ENCODE data around the gene CLPX.

CLPX gene

GRCh38 chr15:65115086-65115485, 70.1 kb downstream of the CLPX start, which contains the start of gene UBAP1L:
Gene UBAP1L (minus strand): TSS chr15:65115200. CDS start chr15:65106215, 8,985 bp downstream.
- H3K36me3 ChIP-seq (ENCODE audit: insufficient read depth, low read length), result peaks cover 65% of the 10 kb centered on the region
- H3K27me3 ChIP-seq (ENCODE audit: insufficient read depth, low read length, poor library complexity), result no peaks in the 10 kb centered on the region
- H3K9me3 ChIP-seq (ENCODE audit: insufficient read depth, low read length, severe bottlenecking), result no peaks in the 10 kb centered on the region
- H3K9ac ChIP-seq (ENCODE audit: low read depth, low read length), result no peak within 1 kb of the TSS
- no peak within 1 kb of the TSS for H3K4me3 ChIP-seq (ENCODE audit: low read depth in 1 of 2, low read length in 2 of 2)
- TF ChIP-seq CTCF (IDR thresholded peaks at IDR 0.05; ENCODE audit: borderline replicate concordance, extremely low read depth, low read length, poor library complexity, severe bottlenecking) (no peak), EZH2 (IDR thresholded peaks at IDR 0.05; ENCODE audit: borderline replicate concordance, low read depth, low read length, severe bottlenecking) (no peak)
- no peak within 1 kb of the TSS for H3K27ac ChIP-seq (ENCODE audit: low read length)
- H3K4me1 ChIP-seq (ENCODE audit: insufficient read depth, low read length), result no peaks in the 10 kb centered on the region
- no peak within 1 kb of the TSS for H3K4me2 ChIP-seq (ENCODE audit: insufficient read depth, low read length)
- no peaks in the 10 kb centered on the region; the same call in 1 of the 2 replicates for H4K20me1 ChIP-seq (ENCODE audit: insufficient read depth, low read length)
- ATAC-seq (ENCODE audit: insufficient read depth, low read depth) (no peak), DNase-seq (no peak)
- no peak within 1 kb of the TSS for H2AFZ ChIP-seq (ENCODE audit: low read depth, low read length)
- H3K79me2 ChIP-seq (ENCODE audit: insufficient read depth, low read length), result no peaks in the 10 kb centered on the region

- peaks cover 37% of the 10 kb centered on the region for H3K36me3 ChIP-seq (ENCODE audit: insufficient read depth, low read length)
- no peak overlapping the region for H3K27ac ChIP-seq (ENCODE audit: low read length)
- DNase-seq (no peak), ATAC-seq (ENCODE audit: insufficient read depth, low read depth) (no peak)
- H2AFZ ChIP-seq (ENCODE audit: low read depth, low read length), result no peak overlapping the region
- no peaks in the 10 kb centered on the region for H3K79me2 ChIP-seq (ENCODE audit: insufficient read depth, low read length)
- H3K4me2 ChIP-seq (ENCODE audit: insufficient read depth, low read length), result no peak overlapping the region
- TF ChIP-seq EZH2 (IDR thresholded peaks at IDR 0.05; ENCODE audit: borderline replicate concordance, low read depth, low read length, severe bottlenecking), result no peak
- TF ChIP-seq CTCF (IDR thresholded peaks at IDR 0.05; ENCODE audit: borderline replicate concordance, extremely low read depth, low read length, poor library complexity, severe bottlenecking), result no peak
- no peak overlapping the region for H3K4me3 ChIP-seq (ENCODE audit: low read depth in 1 of 2, low read length in 2 of 2)
- H3K9me3 ChIP-seq (ENCODE audit: insufficient read depth, low read length, severe bottlenecking), result no peaks in the 10 kb centered on the region
- H3K4me1 ChIP-seq (ENCODE audit: insufficient read depth, low read length), result no peaks in the 10 kb centered on the region
- H4K20me1 ChIP-seq (ENCODE audit: insufficient read depth, low read length), result no peaks in the 10 kb centered on the region
- H3K27me3 ChIP-seq (ENCODE audit: insufficient read depth, low read length, poor library complexity), result no peaks in the 10 kb centered on the region
- H3K9ac ChIP-seq (ENCODE audit: low read depth, low read length), result no peak overlapping the region
Observed at GRCh38 chr15:65110676-65111292, 74.4 kb downstream of the CLPX start.

GRCh38 chr15:65106011-65106590, 79.0 kb downstream of the CLPX start:
- DNase-seq, result no peak
- Histone ChIP-seq H3K9ac (ENCODE audit: low read depth, low read length) (no peak overlapping the region), H3K9me3 (ENCODE audit: insufficient read depth, low read length, severe bottlenecking) (no peaks in the 10 kb centered on the region), H3K4me3 (ENCODE audit: low read depth in 1 of 2, low read length in 2 of 2) (no peak overlapping the region), H3K4me1 (ENCODE audit: insufficient read depth, low read length) (no peaks in the 10 kb centered on the region), H2AFZ (ENCODE audit: low read depth, low read length) (no peak overlapping the region), H3K4me2 (ENCODE audit: insufficient read depth, low read length) (no peak overlapping the region), H3K27me3 (ENCODE audit: insufficient read depth, low read length, poor library complexity) (no peaks in the 10 kb centered on the region), H3K36me3 (ENCODE audit: insufficient read depth, low read length) (peaks cover 32% of the 10 kb centered on the region), H4K20me1 (ENCODE audit: insufficient read depth, low read length) (no peaks in the 10 kb centered on the region), H3K79me2 (ENCODE audit: insufficient read depth, low read length) (no peaks in the 10 kb centered on the region), H3K27ac (ENCODE audit: low read length) (no peak overlapping the region)
- no peak for ATAC-seq (ENCODE audit: insufficient read depth, low read depth)
- TF ChIP-seq CTCF (IDR thresholded peaks at IDR 0.05; ENCODE audit: borderline replicate concordance, extremely low read depth, low read length, poor library complexity, severe bottlenecking) (no peak), EZH2 (IDR thresholded peaks at IDR 0.05; ENCODE audit: borderline replicate concordance, low read depth, low read length, severe bottlenecking) (no peak)

Measured in DND-41 (cell line).